ENCODE results near the gene LGALS9C. TPM values are rescaled to one million over a fixed set of nuclear protein-coding genes. Genes with fewer than 3 reads are reported as not detected.
"Not testable (repeated sequence)": the region's sequence is repeated elsewhere in the genome, so short reads cannot be mapped to it uniquely, and the experiment has no call there.

LGALS9C gene
- polyA plus RNA-seq, 1 donor: not detected

DNA sequence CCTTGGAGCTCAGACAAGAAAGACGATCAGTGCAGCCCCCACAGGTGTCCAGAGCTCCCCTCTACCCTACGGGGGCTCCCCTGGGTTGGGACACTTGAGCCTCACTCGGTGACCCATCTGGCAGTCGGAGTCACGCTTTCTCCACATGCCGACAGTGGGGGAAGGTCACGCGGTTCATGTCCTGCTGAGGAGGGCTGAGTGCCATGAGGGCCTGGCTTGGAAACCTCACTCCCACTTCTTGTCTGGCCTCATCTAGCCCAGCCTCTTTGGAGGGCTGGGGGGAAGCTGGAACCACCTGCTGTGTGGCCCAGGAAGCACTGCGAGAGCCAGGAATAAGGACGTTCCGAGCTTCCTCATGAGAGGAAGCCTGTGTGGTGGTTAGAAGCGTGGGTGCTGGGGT is 1.8 kb downstream of the LGALS9C start:
- not testable (repeated sequence) for DNase-seq (ENCODE audit: low read depth)

DNA sequence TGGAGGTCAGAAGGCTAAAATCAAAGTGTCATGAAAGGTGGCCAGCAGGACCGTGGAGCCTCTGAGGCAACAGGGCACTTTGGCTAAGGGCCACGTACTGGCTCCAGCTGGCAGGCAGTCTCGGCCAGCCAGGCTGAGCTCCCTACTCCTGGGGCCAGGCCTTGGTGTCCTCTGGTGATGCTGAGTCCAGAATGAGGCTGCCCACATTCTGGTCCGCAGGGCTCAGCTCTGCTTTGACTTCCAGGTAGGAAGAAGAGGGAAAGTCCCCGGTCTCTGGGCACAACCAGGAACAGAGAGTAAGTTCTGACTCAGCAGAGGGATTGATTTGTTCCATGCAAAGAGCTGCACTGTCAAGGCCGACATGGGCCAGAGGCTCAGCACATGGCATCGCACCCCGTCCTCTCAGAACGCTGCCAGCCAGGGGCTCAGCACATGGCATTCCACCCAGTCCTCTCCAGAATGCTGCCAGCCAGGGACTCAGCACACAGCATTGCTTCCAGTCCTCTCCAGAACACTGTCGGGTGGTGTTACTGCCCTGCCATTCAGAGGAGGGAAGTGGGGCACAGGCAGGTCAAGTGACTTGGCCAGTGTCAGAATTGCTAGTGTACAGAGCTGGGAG is 2.5 kb downstream of the LGALS9C start:
- not testable (repeated sequence) for DNase-seq (ENCODE audit: low read depth)

DNA sequence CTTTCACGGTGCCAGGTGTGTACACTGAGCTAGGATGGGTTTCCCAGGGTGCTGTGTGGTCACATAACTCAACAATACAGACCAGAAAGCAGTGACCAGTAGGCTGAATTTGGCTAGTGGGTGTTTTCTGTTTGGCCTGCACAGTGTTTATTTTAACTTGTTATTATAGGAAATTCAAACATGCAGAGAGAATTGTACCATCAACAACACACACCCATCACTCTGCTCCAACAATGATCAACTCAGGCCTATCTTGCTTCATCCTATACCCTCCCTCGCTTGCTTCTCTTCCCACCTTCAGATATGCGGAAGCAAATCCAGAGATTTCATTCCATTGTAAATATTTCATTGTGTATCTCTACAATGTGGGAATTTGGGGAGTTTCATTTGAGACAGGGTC is 5.2 kb downstream of the LGALS9C start:
- not testable (repeated sequence) for DNase-seq (ENCODE audit: low read depth)

DNA sequence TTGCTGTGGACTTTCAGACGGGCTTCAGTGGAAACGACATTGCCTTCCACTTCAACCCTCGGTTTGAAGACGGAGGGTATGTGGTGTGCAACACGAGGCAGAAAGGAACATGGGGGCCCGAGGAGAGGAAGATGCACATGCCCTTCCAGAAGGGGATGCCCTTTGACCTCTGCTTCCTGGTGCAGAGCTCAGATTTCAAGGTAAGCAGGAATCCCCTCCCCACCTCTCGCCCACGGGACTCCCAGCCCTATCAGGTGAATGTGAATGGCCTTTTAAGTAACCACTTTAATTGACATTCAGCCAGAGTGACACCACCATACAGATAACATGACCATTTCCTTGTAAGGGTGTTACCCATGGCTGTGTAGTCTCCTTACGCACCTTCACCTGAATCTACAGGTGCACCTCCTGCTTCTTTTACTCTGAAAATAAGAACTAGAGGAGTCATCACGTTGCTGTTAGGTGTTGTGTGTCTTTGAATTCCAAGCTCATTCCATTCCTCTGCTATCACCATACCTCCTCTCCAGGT is 9.4 kb downstream of the LGALS9C start:
- DNase-seq (ENCODE audit: low read depth): not testable (repeated sequence)

DNA sequence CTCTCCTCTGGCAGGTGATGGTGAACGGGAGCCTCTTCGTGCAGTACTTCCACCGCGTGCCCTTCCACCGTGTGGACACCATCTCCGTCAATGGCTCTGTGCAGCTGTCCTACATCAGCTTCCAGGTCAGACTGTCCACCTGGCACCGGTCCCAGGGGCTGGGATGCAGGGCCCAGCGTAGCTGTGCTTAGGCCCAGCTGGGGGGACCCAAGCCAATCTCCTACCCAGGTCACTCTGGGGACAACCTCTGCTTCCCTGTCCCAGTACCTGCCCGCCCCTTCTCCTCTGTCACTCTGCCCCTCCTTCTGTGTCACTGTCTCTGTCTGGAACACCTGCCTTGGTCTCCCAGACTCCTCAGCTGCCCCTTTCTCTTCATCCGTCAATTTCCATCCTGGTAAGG is 11.0 kb downstream of the LGALS9C start:
- DNase-seq (ENCODE audit: low read depth): not testable (repeated sequence)

DNA sequence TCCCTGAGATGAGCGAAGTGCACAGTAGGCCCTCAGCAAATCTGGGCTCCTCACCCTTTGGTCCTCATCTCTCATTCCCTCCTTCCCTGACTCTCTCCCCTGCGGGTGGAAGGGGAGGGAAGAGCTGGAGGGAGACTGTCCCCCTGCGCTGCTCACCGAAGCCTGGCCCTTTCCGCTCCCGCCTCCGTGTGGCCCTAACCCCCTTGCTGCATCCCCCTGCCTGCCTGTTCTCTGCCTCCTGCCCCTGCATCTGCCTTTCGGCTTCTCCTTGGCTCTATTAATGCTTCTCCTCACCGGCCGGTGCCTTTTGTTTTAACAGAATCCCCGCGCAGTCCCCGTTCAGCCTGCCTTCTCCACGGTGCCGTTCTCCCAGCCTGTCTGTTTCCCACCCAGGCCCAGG is 12.0 kb downstream of the LGALS9C start:
- not testable (repeated sequence) for DNase-seq (ENCODE audit: low read depth)

DNA sequence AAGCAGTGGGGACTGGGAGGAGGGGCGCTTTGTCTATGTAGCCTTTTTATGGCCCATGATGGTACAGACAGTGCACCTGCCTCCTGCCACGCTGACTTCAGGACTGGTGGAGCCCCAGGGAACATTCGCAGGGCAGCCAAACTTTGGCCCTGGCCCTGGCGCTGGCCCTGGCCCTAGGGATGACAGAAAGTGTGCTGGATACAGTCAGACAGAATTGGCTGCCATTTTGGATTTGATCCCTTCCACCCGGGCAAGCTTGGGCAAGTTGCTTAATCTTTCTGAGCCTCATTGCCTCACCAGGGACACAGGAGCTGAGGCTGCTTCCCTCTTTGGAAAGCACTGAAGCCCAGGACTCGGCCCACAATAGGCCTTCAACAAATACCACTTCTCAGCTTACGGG is 13.4 kb downstream of the LGALS9C start:
- not testable (repeated sequence) for DNase-seq (ENCODE audit: low read depth)

DNA sequence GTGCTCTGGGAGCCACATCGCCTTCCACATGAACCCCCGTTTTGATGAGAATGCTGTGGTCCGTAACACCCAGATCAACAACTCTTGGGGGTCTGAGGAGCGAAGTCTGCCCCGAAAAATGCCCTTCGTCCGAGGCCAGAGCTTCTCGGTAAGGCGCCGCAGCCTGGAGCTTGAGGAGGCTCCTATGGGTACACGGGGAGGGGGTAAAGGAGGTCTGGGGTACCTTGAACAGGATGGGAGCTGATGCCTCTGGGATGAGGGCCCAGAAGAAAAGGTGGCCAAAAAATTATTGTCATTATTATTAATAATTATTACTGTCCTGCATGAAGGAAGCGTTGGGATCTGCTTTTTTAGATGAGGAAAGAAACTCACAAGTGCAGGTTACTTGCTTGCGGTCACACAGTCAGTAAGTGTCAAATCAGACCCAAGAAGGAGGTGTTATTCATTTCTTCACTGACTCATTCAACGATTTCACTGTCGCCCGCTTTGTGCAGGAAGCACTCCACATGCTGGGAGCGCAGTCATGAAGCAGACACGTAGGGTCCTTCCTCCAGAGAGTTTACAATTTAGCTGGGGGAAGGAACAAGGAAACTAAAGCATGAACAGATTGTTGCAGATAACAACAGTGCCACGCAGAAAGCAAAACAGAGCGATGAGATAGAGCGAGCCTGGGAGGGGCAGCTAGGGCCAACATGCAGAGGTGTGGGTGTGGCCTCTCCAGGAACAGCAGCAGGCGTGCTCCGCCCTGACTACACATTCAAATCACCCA is 16.3 kb downstream of the LGALS9C start:
- DNase-seq (ENCODE audit: low read depth): not testable (repeated sequence)

DNA sequence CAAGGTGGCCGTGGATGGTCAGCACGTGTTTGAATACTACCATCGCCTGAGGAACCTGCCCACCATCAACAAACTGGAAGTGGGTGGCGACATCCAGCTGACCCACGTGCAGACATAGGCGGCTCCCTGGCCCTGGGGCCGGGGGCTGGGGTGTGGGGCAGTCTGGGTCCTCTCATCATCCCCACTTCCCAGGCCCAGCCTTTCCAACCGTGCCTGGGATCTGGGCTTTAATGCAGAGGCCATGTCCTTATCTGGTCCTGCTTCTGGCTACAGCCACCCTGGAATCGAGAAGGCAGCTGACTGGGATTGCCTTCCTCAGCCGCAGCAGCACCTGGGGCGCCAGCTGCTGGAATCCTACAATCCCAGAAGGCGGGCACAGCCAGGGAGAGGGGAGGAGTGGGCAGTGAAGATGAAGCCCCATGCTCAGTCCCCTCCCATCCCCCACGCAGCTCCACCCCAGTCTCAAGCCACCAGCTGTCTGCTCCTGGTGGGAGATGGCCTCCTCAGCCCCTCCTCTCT is 17.7 kb downstream of the LGALS9C start:
- DNase-seq (ENCODE audit: low read depth): not testable (repeated sequence)

DNA sequence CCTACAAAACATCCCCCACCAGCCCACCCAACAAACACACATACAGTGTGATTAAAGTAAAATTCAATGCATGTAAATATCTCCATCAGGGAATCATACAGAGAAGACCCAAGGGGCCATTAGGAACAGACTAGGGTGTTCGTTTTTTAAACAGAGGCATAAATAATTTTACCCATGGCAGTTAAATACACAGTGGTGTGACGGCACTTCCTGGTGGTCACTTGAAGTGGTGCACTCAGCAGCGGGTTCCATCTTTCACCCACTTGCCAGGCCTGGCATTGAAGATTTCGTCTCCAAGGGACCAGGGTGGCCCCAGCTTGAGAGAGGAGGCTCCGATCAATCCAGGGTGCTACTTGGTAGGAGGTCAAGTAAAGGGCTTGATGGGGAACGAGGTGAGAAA is 20.5 kb downstream of the LGALS9C start:
- DNase-seq (ENCODE audit: low read depth): not testable (repeated sequence)

DNA sequence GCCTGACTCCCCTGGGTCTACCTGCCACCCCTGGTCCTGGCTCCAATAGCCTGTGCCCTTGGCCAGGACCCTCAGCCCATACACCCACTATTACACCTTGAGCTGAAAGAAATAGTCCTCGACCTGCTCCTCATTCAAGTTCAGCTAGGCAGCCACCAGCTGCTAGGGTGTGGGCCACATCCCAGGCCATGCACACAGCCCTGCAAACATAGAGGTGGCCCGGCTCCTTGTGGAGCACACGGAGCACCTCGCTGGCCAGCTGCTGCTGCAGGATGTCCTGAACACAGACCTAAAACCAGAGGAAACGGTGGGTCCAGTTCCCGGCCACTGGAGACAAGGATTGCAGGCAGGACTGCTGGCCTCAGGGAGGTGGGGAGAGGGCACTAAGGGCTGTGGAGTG is 22.5 kb downstream of the LGALS9C start:
- DNase-seq (ENCODE audit: low read depth): not testable (repeated sequence)

DNA sequence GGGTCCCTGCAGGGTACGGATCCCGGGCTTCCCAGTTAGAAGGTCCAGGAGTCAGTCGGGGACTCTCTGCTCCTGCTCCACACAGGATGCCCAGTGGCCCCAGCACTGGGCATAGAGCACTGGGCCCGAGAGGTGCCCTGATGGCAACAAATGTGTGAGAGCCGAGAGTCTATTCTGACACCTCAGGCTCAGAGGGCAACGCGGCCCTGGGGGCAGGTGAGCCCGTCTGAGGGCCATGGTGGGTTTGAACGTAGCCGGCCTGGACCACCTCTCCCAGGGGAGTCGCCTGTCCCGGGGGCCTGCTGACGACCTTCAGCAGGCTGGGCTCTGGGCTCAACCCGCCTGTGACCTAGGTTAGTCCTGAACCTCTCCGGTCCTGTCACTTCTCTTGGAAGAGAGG is 23.2 kb downstream of the LGALS9C start:
- not testable (repeated sequence) for DNase-seq (ENCODE audit: low read depth)

DNA sequence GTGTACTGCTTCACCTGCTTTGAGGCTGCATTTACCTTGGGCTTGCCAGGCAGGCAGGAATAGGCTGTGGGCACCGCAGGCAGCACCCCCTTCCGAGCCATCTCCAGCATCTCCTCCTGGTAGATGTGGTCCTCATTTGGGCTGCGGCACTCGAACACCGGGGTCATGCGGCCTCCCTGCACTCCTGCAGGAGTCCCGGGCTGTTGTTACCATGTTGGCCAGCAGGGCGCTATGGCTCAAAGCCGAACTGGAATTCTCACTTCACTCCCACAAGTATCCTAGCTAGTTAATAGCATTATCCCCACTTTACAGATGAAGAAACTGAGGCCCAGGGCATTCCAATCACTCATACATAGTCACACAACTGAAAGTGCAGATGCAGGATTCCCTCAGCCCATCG is 23.7 kb downstream of the LGALS9C start:
- DNase-seq (ENCODE audit: low read depth): not testable (repeated sequence)

DNA sequence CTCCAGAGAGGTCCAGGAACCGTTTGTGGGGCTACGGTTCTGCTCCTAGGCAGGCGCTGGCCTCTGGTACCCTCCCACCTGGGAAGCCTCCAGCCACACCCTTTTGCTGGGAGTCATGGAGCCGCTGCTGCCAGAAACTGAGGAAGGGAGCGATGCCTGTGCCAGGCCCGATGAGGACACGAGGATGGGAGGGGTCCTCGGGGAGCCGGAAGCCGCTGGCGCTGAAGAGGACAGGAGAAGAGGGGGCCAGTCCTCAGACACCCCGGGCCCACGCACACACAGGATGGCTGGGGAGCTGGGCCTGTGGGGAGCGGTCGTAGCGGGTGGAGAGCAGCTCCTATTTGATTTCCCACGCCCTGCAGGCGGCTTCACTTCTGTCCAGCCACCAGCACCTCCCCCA is 24.2 kb downstream of the LGALS9C start:
- not testable (repeated sequence) for DNase-seq (ENCODE audit: low read depth)

DNA sequence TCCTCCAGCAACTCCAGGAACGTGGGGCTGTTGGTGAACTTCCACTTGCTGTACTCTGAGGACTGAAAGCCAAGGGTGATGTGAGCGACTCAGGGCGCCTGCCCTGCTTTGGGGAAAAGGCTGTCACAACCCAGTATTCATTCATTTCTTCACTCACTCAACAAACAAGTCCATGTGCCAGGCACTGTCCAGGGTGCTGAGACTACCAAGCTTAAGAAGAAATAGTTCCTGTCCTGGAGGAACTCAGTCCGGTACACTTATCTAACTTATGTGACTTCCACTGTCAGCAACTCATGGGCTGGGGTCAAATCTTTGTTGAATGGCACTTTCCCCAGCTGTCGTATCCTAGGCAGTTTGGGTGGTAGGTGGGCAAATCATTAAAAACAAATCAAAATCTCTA is 26.6 kb downstream of the LGALS9C start:
- not testable (repeated sequence) for DNase-seq (ENCODE audit: low read depth)

DNA sequence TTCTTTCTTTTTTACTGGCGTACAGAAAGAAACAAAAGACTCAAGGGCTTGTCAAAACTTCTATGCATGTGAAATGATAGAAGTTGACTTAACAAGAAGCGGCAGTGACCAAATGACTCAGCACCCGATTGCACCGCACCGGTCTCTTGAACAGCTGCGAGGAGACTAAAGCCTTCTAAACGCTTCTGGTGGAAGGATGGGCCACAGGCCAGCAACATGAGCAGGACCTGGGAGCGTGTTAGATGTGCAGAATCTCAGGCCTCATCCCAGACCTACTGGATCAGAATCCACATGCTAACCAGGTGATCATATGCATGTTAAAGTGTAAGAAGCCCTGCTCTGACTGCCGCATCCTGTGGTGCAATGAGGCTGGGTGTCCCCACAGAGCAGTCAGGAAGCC is 31.1 kb downstream of the LGALS9C start:
- DNase-seq (ENCODE audit: low read depth): not testable (repeated sequence)

DNA sequence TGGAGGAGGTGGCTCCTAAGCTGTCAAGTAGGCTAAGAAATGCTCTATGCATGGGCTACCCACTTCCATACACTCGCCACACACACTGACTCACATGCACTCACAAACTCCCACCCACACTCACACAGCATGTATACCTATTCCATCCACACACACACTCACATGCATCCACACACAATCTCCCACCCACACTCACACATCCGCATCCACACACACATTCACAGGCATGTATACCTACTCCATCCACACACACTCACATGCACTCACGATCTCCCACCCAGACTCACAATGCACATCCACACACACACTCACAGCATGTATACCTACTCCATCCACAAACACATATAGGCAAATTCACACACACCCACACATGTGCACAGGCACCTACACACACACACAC is 32.1 kb downstream of the LGALS9C start:
- DNase-seq (ENCODE audit: low read depth): not testable (repeated sequence)

DNA sequence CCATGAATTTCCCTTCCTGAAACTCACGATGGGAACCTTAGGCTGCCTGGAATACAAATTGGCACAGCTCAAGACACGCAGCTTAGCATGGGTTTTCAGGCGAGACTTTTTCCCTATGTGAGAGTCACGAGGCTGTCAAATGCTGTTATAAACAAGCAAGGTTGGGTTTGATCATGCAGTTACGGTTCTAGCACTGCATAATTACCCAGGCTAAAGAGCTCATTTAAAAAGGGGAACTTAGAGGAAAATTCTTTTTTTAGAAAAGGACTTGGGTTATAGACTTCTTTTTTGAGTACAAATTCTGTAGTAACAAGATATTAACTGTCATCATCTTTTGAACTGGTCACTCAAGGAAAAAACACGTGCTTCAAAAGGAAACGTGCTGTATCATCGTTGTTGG is 44.5 kb downstream of the LGALS9C start:
- not testable (repeated sequence) for DNase-seq (ENCODE audit: low read depth)

DNA sequence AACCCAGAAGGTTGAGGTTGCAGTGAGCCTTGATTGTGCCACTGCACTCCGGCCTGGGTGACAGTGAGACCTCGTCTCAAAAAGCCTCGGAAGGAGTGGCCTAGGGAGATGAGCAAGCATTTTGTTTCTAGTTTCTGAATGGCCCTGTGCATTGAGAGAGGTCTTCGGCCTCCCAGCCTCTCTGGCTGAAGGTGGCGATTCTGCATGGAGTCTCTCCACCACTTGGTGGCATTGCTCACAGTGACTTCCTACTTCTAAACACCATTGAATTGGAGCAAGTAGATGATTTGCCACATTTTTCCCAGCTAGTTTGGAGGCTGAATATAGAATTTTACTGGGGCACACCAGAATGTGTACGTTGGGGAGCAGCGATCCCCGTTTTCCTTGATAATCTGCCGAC is 48.4 kb downstream of the LGALS9C start:
- not testable (repeated sequence) for DNase-seq (ENCODE audit: low read depth)

DNA sequence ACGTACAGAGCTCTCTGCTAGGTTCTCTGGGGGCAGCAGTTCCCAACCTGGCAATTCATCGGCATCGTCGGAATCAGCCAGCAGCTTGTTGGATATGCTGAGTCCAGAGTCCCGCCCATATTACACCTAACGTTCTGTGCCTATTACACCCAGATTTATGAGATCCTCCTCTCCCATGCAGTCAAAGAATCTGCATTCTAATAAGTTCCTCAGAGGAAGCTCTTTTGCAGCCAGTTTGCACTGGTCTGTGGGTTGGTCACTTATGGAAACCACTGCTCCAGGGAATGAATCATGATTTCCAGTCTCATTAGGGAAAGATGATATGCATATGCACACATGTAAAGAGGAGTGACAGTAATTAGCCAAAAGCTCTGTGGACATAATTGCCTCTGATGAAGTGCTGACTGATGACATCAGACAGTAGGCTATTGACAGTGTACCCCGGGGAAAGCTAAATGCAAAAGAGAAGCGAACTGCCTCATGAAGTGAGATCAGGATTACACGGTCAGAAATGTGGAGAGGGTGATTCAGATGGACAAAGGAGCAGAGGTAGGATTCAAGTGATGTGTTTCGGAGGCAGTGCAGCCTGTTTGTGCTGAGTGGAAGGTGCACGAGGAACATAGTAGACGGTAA is 49.7 kb downstream of the LGALS9C start:
- DNase-seq (ENCODE audit: low read depth): not testable (repeated sequence)

DNA sequence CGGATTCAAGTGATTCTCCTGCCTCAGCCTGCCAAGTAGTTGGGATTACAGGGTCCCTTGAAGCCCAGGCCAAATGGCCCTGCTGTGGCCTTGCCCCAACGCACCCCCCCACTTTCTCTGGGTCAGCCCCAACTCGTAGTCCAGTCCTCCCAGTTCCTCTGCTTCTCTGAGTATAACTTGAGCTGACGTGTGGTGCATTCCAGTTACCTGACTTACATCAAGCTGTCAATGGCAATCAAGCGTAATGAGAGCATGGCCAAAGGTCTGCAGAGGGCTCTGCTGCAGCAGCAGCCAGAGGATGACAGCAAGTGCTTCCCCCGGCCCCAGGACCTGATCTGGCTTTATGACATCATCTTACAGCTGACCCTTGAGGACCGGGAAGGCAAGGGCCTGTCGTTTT is 50.8 kb downstream of the LGALS9C start:
- DNase-seq (ENCODE audit: low read depth): not testable (repeated sequence)

DNA sequence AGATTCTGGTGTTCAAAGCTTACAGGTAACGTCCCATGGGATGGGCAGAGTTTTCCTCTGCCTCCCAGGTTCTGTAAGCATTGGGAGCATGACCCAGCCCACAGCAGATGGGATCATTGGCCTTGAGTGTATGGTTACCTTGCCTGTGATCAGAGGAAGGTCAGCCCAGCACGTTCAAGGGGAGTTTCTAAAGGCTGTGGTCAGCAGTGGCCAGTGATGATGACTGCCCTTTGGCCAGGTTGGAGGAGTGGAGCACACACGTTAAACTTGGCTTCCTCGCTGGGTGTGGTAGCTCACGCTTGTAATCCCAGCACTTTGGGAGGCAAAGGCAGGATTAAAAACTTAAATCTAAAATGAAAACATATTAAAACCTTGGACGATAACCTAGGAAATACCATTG is 51.8 kb downstream of the LGALS9C start:
- not testable (repeated sequence) for DNase-seq (ENCODE audit: low read depth)

All from forelimb muscle (tissue), 1 donor.